Measurements from ENCODE around the gene NKD2.
"Not testable (repeated sequence)": the region's sequence is repeated elsewhere in the genome, so short reads cannot be mapped to it uniquely, and the experiment has no call there.

Gene NKD2

GRCh38 chr5:1013948-1014301, 5.3 kb downstream of the NKD2 start:
- DNase-seq (ENCODE audit: low read depth in 2 of 2) = no peak

DNA sequence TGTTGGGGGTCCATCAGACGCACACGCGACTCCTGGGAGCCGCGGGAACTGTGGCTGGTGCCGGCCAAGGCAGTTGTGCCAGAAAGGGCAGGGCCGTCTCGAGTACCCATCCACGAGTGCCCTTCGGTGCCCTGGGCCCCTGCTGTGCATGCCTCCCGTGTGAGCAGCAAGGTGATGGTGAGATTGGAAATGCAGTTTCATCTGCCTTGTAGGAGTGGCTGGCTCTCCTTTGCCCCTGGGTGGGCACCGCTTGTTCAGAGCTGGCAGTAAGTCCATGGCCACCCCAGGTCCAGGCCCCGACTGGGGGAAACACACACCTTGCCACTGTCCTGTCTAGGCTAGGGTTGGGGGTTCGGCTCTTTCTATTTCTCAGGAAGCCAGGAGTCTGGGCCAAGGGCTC, 5.7 kb downstream of the NKD2 start:
- no peak for DNase-seq (ENCODE audit: low read depth in 2 of 2)

DNA sequence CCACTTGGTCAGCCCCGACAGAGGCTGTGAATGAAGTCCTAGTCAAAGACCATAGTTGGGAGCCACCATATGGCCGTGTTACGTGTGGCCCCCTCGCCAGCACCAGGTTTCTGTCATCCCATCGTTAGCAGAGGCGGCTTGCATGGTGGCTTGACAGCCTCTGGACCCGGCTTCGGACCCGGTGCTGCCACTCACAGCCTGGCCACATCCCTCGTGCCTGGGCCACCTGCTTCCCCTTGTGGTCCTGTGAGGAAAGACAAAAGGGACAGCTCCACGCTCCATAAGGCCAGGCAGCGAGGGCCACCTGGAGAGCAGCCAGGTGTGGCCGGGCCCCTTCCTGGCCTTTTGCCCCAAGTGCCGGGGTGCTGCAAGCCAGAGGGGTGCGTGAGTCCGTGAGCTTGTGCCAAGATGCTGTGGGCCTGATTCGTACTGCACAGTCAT, 6.2 kb downstream of the NKD2 start:
- DNase-seq (ENCODE audit: low read depth in 2 of 2) = no peak

DNA sequence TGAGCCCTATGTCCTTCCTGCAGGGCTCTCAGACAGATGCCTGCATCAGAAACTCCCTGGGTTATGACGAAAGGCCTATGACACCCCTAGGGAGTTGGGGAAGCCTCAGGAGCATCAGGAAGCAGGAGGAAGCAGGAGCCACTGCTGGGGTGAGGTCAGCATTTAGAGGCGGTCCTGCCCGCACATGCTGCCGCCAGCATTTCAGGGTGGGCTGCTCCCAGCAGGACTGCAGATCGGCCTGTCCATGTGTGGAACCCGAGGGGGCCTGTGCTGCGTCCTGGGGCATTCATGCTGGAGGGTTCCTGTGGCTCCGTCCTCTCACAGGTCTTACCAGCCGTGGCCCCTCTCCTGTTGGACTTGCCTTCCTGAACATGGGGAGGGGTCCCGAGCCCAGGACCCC, 6.9 kb downstream of the NKD2 start:
- no peak for DNase-seq (ENCODE audit: low read depth in 2 of 2)

DNA sequence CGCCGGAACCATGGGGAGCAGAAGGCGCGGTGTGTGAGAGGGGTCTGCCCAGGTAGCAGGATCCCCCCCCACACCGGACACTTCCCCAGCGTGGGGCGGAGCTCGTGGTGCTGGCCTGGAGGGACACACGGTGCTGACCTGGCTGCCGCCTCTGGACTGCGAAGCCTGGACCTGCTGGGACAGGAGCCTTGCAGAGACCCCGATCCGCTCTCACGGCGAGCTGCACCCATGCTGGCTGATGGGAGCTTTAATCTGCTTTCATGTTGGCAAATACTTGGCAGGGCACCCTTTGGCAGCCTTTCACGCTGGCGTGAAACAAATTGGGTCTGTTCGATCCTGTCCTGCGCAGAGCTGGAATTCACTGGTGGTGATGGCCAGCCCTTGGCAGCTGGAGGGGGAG, 7.4 kb downstream of the NKD2 start:
- no peak for DNase-seq (ENCODE audit: low read depth in 2 of 2)

DNA sequence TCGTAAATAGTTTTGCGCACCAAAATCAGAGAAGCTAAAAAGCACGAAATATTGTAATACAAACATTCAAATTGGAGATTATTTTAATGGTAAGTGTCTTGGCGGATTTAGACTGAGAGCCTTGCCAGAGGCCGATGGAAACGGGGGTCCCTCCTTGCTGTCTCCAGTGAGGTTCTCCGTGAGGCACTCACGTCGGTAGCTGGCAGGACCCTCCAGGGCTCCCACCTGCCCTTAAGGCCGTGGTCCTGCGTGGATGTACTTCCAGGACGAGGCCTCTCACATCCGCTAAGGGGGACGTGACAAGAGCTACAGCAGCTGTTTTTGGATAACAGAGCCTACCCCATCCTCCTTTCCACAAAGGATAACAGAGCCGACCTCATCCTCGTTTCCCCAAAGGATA, 7.9 kb downstream of the NKD2 start:
- DNase-seq (ENCODE audit: low read depth in 2 of 2) = no peak

DNA sequence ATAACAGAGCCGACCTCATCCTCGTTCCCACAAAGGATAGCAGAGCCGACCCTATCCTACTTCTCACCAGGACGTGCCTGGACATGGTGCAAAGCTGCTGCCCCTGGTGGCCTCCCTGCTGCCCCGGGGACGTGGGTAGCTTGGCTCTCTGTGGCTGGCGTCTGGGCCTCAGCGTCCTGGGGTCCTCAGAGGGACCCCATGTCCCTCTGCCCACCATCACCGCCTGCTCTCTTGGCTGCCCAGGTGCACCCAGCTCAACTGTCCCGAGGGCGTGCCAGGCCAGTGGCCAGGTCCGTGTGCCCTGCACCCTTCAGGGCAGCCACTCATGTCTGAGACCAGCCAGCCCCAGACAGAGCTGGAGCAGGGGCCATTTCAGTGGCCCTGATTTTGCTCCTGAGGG, 8.5 kb downstream of the NKD2 start:
- DNase-seq (ENCODE audit: low read depth in 2 of 2) = no peak

DNA sequence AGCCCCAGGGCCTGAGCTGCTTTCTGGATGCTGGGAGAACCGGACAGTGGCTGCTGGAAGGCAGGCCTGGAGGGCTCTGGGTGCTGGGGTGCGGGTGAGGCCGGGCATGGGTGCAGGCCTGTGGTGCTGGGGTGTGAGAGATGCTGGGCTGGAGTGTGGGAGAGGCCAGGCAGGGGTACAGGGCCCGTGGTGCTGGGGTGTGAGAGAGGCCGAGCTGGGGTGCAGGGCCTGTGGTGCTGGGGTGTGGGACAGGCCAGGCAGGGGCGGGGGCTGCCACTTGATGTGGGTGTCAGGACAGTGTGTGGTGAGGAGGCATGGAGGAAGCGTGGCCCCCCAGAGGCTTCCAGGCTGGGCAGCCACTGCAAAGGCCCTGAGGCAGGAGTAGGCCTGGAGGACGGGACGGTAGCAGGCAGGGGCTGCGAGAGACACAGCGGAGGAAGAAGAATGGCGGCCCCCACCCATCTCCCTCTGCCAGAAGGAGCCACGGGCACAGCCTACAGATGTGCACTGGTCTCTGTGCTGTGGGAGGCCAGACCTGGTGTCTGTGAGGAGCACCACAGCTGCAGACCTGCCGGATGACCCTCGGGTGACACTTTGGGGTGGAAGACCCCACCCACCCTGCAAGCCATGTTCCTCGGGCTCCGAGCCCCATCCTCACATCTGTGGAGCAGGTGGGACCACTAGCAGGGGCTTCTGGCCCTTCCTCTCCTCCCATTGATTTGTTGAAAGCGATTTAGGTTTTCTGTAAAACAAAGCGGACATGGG, 9.3 kb downstream of the NKD2 start:
- no peak for DNase-seq (ENCODE audit: low read depth in 2 of 2)

DNA sequence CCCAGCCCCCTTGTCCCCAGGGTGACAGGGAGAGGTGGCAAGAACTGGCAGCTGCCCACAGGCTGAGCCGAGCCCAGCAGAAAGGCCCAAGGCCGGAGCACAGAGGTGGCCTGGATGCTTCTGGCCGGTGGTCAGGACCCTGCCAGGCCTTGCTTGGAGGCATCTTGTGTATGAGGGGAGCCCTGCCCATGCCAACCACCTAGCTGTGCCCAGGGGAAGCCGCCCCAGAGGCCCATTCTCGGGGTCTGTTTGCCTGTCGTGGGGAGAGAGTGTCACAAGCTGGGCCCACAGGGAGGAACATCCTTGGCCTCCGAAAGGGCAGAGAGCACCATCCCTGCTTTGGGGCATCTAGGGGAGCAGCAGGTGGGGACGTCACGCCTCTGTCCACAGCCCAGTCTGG, 10.0 kb downstream of the NKD2 start:
- DNase-seq (ENCODE audit: low read depth in 2 of 2) = no peak

GRCh38 chr5:1019001-1019905, 10.7 kb downstream of the NKD2 start:
- no peak for DNase-seq (ENCODE audit: low read depth in 2 of 2)

GRCh38 chr5:1020452-1020961, 11.9 kb downstream of the NKD2 start:
- no peak for DNase-seq (ENCODE audit: low read depth in 2 of 2)

GRCh38 chr5:1021136-1021968, 12.8 kb downstream of the NKD2 start:
- DNase-seq (ENCODE audit: low read depth in 2 of 2) = no peak

GRCh38 chr5:1021969-1022336, 13.4 kb downstream of the NKD2 start:
- not testable (repeated sequence) for DNase-seq (ENCODE audit: low read depth in 2 of 2)

DNA sequence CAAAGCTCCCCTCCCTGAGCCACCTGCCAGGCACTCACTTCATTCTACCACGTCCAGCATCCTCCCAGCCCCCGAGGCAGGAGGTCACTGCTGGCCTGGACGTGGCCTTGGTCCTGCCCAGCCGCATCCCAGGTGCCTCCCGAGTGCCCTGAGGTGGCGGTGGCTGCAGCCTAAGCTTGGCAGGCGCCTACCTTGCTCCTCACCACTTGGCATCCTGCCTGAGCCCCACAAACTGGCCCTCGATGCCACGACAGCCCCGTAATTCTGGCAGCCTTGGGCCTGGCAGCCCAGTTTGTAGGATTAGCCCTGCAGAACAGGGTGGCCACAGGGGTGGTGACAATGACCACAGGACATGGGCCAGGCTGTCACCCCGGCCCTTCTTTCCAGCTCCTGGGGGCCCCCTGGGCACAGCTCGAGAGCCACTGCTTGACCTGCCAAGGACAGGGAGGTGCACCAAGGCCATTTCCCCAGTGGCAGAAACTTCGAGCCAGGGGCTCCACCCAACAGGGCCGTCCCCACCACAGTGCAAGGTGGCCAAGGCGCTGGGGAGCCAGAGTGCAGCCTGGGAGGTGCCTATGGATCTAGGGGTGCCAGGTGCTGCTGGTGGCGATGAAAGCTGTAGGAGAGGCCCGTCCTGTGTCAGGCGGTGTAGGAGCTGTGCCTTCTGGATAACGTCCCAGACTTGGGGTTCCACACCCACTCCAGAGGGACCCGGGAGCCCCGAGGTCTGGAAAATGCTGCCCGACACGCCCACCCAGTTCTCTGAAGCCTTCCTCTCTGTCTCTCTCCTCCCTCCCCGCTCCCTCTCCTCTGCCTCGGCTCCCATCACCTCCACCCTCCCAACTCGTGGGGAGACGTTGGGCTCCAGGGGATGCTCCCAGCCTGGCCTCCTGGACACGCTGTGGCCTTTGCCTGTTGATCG, 18.4 kb downstream of the NKD2 start:
- no peak for DNase-seq (ENCODE audit: low read depth in 2 of 2)

- DNase-seq (ENCODE audit: low read depth in 2 of 2) = no peak
Observed at GRCh38 chr5:1027631-1028441, 19.2 kb downstream of the NKD2 start.

DNA sequence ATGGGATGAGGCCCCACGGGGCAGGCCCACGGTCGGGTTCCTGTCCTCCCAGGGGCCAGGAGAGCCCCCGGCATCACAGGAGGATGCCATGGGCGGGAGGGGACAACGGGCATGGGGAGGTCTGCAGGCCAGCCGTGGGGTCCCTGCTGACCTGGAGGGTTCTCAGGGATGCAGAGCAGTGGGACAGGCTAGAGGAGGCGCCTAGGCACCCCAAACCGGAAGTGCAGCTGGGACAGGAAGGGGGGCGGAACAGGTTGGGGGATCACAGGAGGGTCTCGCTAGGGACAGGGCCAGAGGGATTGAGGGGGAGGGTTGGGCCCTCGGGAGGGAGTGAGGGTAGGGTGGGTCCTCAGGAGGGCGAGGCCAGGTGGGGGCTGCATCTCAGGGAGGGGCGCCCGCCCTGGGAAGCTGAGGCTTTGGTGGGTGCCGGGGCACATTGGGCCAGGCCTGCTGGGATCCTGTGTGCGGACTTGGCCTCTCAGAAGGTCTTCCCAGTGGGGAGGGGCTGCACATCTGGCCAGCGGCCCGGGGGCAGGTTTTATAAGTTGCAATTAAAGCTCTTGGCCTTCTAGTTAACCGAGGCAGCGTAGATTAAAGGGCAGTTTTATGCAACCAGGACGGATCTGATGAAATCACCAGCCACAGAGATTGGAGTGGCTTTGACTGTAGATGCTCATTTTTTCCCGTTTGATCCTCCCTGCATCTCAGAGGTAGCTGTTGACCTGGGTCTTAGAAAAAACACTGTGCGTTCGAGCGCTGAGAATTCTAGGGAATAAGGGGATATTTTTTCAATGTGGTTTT, 20.1 kb downstream of the NKD2 start:
- DNase-seq (ENCODE audit: low read depth in 2 of 2) = no peak

DNA sequence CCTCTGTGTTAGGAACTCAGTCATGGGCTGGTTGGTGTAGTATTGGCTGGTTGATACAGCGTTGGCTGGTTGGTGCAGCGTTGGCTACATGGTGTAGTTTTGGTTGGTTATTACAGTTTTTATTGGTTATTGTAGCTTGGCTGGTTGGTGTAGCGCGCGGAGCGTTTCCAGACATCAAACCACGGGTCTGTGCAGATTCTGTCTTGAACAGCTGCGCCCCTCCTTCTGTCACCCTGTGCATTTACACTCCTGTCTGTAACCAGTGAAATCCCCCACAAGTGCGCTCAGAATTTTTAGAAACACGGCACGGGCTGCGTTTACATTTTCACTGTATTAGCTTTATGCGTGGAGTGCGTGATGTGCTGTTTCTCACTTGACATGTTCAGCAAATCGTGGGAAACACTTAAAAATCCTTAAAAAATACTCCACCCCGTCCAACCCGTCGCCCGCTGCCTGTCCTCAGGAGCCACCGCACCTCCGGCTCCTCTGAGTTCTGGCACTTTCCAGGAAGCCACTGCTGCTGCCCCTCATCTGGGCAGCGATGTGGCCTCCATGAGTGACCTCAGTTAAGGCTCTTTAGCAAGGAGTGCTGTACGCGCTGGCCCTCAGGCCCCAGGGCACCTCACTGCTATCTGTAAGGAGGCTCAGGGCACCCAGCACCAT, 20.8 kb downstream of the NKD2 start:
- DNase-seq (ENCODE audit: low read depth in 2 of 2) = no peak

DNA sequence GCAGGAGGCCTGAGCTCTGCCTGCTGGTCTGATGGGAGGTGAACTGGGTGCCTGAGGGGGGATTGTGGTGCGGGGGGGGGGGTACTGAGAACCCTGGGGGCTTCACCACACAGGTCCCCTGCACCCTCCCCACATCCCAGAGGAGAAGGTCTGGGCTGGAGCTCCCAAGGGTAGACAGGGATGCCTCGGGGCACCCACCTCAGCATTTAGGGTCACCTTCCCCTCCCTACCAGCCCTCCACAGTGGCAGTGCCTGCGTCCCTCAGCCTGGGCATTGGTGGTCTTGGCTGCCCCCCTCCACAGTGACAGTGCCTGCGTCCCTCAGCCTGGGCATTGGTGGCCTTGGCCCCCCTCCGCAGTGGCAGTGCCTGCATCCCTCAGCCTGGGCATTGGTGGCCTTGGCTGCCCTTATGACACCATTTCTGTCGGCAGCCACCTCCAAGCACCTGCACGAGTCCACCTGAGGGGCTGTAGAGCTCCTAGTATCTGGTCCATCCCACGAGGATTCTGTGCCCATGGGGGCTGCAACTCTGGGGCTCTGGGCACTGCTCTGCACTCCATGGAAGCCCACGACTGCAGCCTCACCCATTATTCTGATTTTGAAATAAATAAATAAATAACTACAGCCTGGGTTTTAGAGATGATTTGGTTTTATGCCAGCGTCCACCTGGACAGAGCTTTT, 21.5 kb downstream of the NKD2 start:
- DNase-seq (ENCODE audit: low read depth in 2 of 2) = no peak

All from stimulated activated CD8-positive, alpha-beta memory T cell treated with anti-CD3 and anti-CD28 coated beads, Interleukin-2, amount 100 ng/mL, for 1 hour (primary cell).